ENCODE results near the gene CLK2. TPM values are rescaled to one million over a fixed set of nuclear protein-coding genes. Genes with fewer than 3 reads are reported as not detected.

Gene CLK2
- total and polyA plus RNA-seq, 2 donors (not counting 3 experiments of a cell fraction or from before 2014, with no cell fraction given) = 69.1 to 80.9 TPM

DNA sequence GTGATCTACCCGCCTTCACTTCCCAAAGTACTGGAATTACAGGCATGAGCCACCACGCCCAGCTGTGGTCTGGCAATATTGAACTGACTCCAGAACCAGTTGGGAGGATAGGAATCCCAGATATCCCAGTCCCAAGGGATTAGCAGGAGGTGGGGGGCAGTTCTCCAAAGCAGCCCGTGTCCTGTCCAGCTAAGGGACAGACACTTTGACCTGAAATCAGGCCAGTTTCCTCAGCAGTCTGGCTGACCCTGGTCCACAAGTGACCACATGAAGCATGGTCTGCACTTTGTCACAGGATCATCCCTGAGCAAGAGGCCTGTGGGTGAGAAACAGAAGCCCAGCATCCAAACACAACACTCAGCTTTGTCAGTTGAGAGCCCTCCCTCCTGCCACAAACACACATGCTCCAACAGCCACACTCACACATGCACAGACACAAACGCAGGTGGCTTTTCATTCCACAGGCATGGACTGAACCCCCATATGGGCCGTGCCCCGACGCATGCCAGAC is 32.6 kb upstream of the CLK2 start:
- Histone ChIP-seq H3K36me3 (ENCODE audit: control insufficient read depth in 2 of 2, extremely low read depth in 1 of 2, insufficient read depth in 2 of 2, low read length in 2 of 2) (no peaks in the 10 kb centered on the region), H3K9ac (replicated peaks; ENCODE audit: extremely low read depth, insufficient read depth, low read length) (no peak overlapping the region), H3K4me3 (replicated peaks in 1 of 3; ENCODE audit: insufficient read depth in 1 of 3, low read depth in 1 of 3, low read length in 3 of 3) (no peak overlapping the region), H3K9me3 (replicated peaks; ENCODE audit: control insufficient read depth, insufficient read depth, low read length) (no peaks in the 10 kb centered on the region), H3K27me3 (ENCODE audit: control insufficient read depth in 2 of 2, insufficient read depth in 2 of 2, low read length in 2 of 2) (no peaks in the 10 kb centered on the region), H2AFZ (ENCODE audit: low read depth, low read length) (no peak overlapping the region), H3K27ac (ENCODE audit: insufficient read depth, low read depth, low read length) (no peak overlapping the region), H3K4me2 (ENCODE audit: insufficient read depth, low read length) (no peak overlapping the region), H3K4me1 (ENCODE audit: control insufficient read depth, extremely low read depth, insufficient read depth, low read length) (peaks cover 15% of the 10 kb centered on the region), H4K20me1 (replicated peaks; ENCODE audit: control insufficient read depth, extremely low read depth, insufficient read depth, low read length) (no peaks in the 10 kb centered on the region), H3K79me2 (ENCODE audit: control insufficient read depth, insufficient read depth, low read length) (peaks cover 22% of the 10 kb centered on the region), H3K9me1 (replicated peaks; ENCODE audit: control insufficient read depth, extremely low read depth, insufficient read depth, low read length) (no peaks in the 10 kb centered on the region)
- ChIA-PET POLR2A (no interaction called here), CTCF (interaction anchor here (0.7 to 3.1 kb wide), 2 partner anchors 55 to 1073 kb away, joined by 3 to 9 read pairs; no protein-coding TSS in a partner anchor)
- DNase-seq (ENCODE audit: low read depth, low spot score) = no peak
- TF ChIP-seq FOS (IDR thresholded peaks at IDR 0.05; ENCODE audit: borderline replicate concordance, insufficient read depth, low read length) = no peak
- TF ChIP-seq CTCF (IDR thresholded peaks at IDR 0.05; ENCODE audit: extremely low read depth in 1 of 2, insufficient read depth in 1 of 2, low read depth in 1 of 2, low read length in 2 of 2) = no peak
- no peak for TF ChIP-seq POLR2A (IDR thresholded peaks at IDR 0.05; ENCODE audit: low read depth, low read length)
- no peak for TF ChIP-seq POLR2AphosphoS5 (IDR thresholded peaks at IDR 0.05; ENCODE audit: insufficient read depth, low read depth, low read length)
- TF ChIP-seq, protein P1, sequence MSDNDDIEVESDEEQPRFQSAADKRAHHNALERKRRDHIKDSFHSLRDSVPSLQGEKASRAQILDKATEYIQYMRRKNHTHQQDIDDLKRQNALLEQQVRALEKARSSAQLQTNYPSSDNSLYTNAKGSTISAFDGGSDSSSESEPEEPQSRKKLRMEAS (IDR thresholded peaks at IDR 0.05; ENCODE audit: insufficient read depth, insufficient read length) = no peak
- TF ChIP-seq JUN (IDR thresholded peaks at IDR 0.05; ENCODE audit: borderline replicate concordance, insufficient read depth, insufficient read length, low read depth) = no peak
- no peak for TF ChIP-seq EZH2 (IDR thresholded peaks at IDR 0.05; ENCODE audit: borderline replicate concordance, low read depth, low read length, severe bottlenecking)
- no peak for TF ChIP-seq MYC (IDR thresholded peaks at IDR 0.05; ENCODE audit: low read depth, low read length)
- no peak for TF ChIP-seq GATA2 (IDR thresholded peaks at IDR 0.05; ENCODE audit: insufficient read depth, insufficient read length, low read depth, low read length)
- BruUV-seq (replicated peaks) = no TSS peak
- intact Hi-C loops (cut with micrococcal nuclease) = loop anchor here (5.0 kb wide), 1 partner anchor 114 kb away; no protein-coding TSS in a partner anchor
- dilution Hi-C loops (cut with MboI; ENCODE audit: extremely low pct_ligation_motif_present, low sequenced_read_pairs) = no loop called here
- FAIRE-seq = no peak

All from endothelial cell of umbilical vein (primary cell).